Osteoblast (primary cell): ENCODE results near the gene PDZD8. TPM values are rescaled to one million over a fixed set of nuclear protein-coding genes. Genes with fewer than 3 reads are reported as not detected.

Experiments used
- DNase-seq: peaks from one replicate; pipeline ENCODE4 v3.0.0; 2011; ENCODE audit warnings: low spot score, mixed read lengths; ENCODE audit not compliant: insufficient read length; ENCODE audit errors: missing footprints
- H2AFZ ChIP-seq: 2 replicates; pipeline ENCODE4 v1.6.0; 2011; ENCODE audit warnings: mild to moderate bottlenecking, low read length
- H3K27ac ChIP-seq: 2 replicates; pipeline ENCODE4 v1.5.1; 2011; ENCODE audit warnings: mild to moderate bottlenecking, low read depth, low read length, moderate library complexity
- H3K27me3 ChIP-seq: 2 replicates; pipeline ENCODE4 v1.6.0; 2012; ENCODE audit warnings: mild to moderate bottlenecking, control low read depth, inconsistent platforms, low read length, moderate library complexity; ENCODE audit not compliant: insufficient read depth
- H3K36me3 ChIP-seq: 2 replicates; pipeline ENCODE4 v1.5.1; 2011; ENCODE audit warnings: mild to moderate bottlenecking, low read length, control low read depth, moderate library complexity; ENCODE audit not compliant: insufficient read depth
- H3K4me1 ChIP-seq: 2 replicates; pipeline ENCODE4 v1.5.1; 2011; ENCODE audit warnings: mild to moderate bottlenecking, low read length, control low read depth, moderate library complexity; ENCODE audit not compliant: insufficient read depth
- H3K4me2 ChIP-seq: 2 replicates; pipeline ENCODE4 v1.6.0; 2011; ENCODE audit warnings: mild to moderate bottlenecking, low read length; ENCODE audit not compliant: insufficient read depth
- H3K4me3 ChIP-seq: fragments of 200-600 bp; sonication (generic); 3 replicates; pipeline ENCODE4 v1.5.1; 2012; ENCODE audit warnings: mild to moderate bottlenecking, low read length, inconsistent platforms; ENCODE audit not compliant: insufficient read depth
- H3K79me2 ChIP-seq: 2 replicates; pipeline ENCODE4 v1.6.0; 2012; ENCODE audit warnings: mild to moderate bottlenecking, low read length, control low read depth, inconsistent platforms; ENCODE audit not compliant: insufficient read depth
- H3K9me3 ChIP-seq: 2 replicates; pipeline ENCODE4 v1.5.1; 2011; ENCODE audit warnings: low read depth, low read length, control low read depth
- H4K20me1 ChIP-seq: 2 replicates; pipeline ENCODE4 v1.6.0; 2012; ENCODE audit warnings: mild to moderate bottlenecking, low read length, control low read depth; ENCODE audit not compliant: insufficient read depth
- total RNA-seq: library from RNA; depleted of rRNA; stranded (reverse); fragments of >200 nt; gene quantifications from 2 replicates; pipeline ENCODE4 v1.2.3, GENCODE V29; 2012
- TF ChIP-seq, protein P1 (sequence below): IDR thresholded peaks from 2 replicates; pipeline ENCODE4 v1.5.1; 2011; ENCODE audit warnings: mild to moderate bottlenecking, low read depth, low read length, moderate library complexity; ENCODE audit errors: extremely low read depth

Gene PDZD8
- total RNA-seq, 1 donor: 35.8 TPM

DNA sequence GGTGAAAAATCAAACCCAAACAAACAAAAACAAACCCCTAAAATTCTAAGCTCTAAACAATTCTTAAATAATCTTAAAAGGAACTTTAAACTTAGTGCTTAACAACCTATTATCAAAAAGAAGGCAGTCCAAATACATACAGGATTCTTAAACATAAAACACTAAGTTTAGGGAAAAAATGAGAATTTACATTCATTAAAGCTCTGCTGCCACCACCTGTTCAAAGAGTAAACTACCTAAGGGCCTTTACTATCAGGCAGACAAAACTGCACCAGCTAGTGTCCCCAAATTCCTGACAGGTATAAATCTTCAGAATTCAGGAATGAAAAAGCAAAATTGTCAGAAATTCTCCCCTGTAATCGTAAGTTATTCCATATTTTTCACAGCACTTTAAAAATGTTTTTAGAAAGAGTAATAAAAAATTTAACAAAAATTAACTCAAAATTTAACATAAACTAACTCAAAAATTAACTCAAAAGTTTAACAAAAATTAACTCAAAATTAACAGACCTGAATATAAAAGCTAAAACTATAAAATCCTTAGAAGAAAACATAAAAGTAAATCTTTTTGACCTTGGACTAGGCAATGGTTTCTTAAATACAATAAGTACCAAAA lies 55.1 kb downstream of the PDZD8 start:
- DNase-seq: no peak
- peaks cover 7% of the 10 kb centered on the region for H3K4me1 ChIP-seq

DNA sequence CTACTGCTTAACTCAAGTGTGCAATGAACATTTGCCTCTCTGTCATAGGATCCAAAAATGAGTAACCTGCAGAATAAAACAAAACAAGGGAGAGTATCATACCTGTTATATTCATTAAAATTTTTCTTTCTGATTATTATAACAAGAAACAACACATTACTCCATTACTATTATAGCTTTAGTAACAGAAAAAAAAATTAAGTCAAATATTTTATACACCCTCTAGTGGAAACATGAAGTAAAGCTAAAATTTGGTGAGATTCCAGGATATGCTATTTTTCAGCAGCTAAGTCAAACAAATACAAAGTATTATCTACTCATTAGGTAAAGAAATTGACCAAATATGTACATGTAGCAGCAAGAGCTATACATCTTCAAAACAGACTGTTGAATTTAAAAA lies 56.3 kb downstream of the PDZD8 start:
- peaks cover 24% of the 10 kb centered on the region for H3K79me2 ChIP-seq
- peaks cover 27% of the 10 kb centered on the region for H4K20me1 ChIP-seq
- no peaks in the 10 kb centered on the region for H3K9me3 ChIP-seq
- H3K27me3 ChIP-seq: no peaks in the 10 kb centered on the region
- no peak for DNase-seq
- TF ChIP-seq, protein P1, sequence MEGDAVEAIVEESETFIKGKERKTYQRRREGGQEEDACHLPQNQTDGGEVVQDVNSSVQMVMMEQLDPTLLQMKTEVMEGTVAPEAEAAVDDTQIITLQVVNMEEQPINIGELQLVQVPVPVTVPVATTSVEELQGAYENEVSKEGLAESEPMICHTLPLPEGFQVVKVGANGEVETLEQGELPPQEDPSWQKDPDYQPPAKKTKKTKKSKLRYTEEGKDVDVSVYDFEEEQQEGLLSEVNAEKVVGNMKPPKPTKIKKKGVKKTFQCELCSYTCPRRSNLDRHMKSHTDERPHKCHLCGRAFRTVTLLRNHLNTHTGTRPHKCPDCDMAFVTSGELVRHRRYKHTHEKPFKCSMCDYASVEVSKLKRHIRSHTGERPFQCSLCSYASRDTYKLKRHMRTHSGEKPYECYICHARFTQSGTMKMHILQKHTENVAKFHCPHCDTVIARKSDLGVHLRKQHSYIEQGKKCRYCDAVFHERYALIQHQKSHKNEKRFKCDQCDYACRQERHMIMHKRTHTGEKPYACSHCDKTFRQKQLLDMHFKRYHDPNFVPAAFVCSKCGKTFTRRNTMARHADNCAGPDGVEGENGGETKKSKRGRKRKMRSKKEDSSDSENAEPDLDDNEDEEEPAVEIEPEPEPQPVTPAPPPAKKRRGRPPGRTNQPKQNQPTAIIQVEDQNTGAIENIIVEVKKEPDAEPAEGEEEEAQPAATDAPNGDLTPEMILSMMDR: peak; percentile 55
- H3K4me3 ChIP-seq: no peak overlapping the region
- H2AFZ ChIP-seq: no peak overlapping the region
- H3K27ac ChIP-seq: no peak overlapping the region
- no peak overlapping the region for H3K4me2 ChIP-seq
- H3K36me3 ChIP-seq: no peaks in the 10 kb centered on the region
- peaks cover 7% of the 10 kb centered on the region for H3K4me1 ChIP-seq

More for the DNA sequence above, 55.1 kb downstream of the PDZD8 start:
- no peak overlapping the region for H3K27ac ChIP-seq
- H3K4me3 ChIP-seq: no peak overlapping the region
- H3K9me3 ChIP-seq: no peaks in the 10 kb centered on the region
- no peak overlapping the region for H3K4me2 ChIP-seq
- H3K79me2 ChIP-seq: peaks cover 28% of the 10 kb centered on the region
- H3K36me3 ChIP-seq: no peaks in the 10 kb centered on the region
- H2AFZ ChIP-seq: no peak overlapping the region
- no peaks in the 10 kb centered on the region for H3K27me3 ChIP-seq
- peaks cover 27% of the 10 kb centered on the region for H4K20me1 ChIP-seq
- TF ChIP-seq, protein P1: peak; percentile 57

DNA sequence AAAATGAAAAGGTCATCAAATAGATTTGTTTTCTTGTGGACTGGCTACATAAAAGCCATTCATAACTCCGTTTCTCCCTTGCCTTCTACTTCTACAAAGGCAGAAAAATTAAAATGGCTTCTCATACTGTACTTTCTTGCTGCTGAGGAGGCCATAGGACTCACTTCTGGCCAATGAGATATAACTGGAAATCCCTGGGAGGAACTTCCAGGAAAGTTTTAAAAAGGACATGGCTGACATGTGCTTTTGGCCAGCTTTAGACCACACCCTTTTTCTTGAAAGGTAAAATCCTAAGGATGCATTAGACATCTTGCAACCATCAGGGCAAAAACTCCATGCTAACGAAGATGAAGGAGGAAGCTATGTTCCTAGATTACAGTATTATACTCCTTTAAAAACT lies 58.5 kb downstream of the PDZD8 start:
- H3K27me3 ChIP-seq: no peaks in the 10 kb centered on the region
- peaks cover 11% of the 10 kb centered on the region for H3K79me2 ChIP-seq
- H3K9me3 ChIP-seq: no peaks in the 10 kb centered on the region
- TF ChIP-seq, protein P1: no peak
- H4K20me1 ChIP-seq: peaks cover 23% of the 10 kb centered on the region
- H3K27ac ChIP-seq: no peak overlapping the region
- no peak for DNase-seq
- no peak overlapping the region for H3K4me3 ChIP-seq
- no peaks in the 10 kb centered on the region for H3K36me3 ChIP-seq
- H3K4me2 ChIP-seq: no peak overlapping the region
- no peak overlapping the region for H2AFZ ChIP-seq
- H3K4me1 ChIP-seq: no peaks in the 10 kb centered on the region

DNA sequence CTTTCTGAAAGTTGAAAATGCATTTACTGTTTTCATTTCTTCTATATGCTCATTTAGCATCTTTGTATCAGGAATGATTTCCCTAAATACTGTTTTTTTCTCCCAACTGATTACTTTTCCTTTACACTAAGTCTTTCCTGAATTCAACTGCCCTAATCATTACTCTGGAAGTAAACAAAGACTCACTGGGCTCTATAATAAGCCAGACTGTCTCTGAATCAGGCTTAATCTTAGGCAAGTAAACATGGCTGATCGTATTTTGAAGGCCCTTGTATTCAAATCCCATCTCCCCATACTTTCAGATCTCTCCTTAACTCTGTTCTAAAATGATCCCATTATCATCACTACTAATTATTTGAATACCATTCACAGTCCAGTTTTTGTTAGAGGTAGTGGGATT lies 61.6 kb downstream of the PDZD8 start:
- no peak for DNase-seq
- Histone ChIP-seq H3K4me1 (no peaks in the 10 kb centered on the region), H3K79me2 (peaks cover 2% of the 10 kb centered on the region), H4K20me1 (peaks cover 2% of the 10 kb centered on the region), H3K9me3 (no peaks in the 10 kb centered on the region), H2AFZ (no peak overlapping the region), H3K27me3 (no peaks in the 10 kb centered on the region), H3K4me3 (no peak overlapping the region), H3K36me3 (no peaks in the 10 kb centered on the region), H3K27ac (no peak overlapping the region), H3K4me2 (no peak overlapping the region)
- TF ChIP-seq, protein P1: no peak
